GM12892 (cell line): ENCODE measurements around the gene LENG1.

Experiments
- POLR2A ChIP-seq: IDR thresholded peaks from 2 replicates; pipeline ENCODE4 v1.6.1; 2011; ENCODE audit warnings: low read depth, low read length, control low read depth
- POLR2AphosphoS5 ChIP-seq: IDR thresholded peaks from 2 replicates; pipeline ENCODE4 v1.6.1; 2011; ENCODE audit warnings: low read depth, low read length, control low read depth
- TAF1 ChIP-seq: IDR thresholded peaks from 2 replicates; pipeline ENCODE4 v1.6.1; 2011; ENCODE audit warnings: low read depth, mild to moderate bottlenecking, control low read depth, low read length, borderline replicate concordance

DNA sequence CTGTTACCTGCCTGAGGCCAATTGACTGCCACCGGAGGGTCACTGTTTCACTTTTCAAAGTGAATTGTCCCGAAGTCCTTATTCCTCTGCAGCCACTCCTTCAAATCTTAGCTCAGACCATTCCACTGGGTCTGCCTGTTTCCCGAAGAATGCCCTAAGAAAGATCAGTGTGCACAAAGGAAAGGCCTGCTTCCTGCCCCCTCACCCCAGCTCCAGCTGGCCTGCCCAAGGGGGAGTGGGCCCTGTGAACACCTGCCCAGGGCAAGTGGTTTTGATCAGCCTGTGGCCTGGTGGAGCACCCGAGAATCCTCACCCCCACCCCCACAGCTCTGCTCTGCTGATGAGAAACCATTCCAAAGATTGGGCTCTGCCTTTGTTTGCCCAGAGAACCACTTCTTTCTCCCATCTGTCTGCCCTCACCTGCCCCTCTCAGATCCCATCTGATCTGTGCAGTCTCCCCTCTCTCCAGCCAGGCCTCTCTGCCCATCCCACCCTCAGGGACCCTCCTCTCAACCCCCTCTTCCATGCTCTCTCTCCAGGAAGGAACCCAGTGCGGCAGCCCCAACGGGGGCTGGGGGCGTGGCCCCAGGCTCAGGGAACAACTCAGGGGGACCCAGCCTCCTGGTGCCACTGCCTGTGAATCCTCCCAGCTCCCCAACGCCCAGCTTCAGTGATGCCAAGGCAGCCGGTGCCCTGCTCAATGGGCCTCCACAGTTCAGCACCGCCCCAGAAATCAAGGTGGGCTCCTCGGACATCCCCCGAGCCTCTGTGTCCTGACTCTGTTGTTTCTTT lies 10.3 kb downstream of the LENG1 start:
- no peak for TF ChIP-seq POLR2AphosphoS5
- no peak for TF ChIP-seq POLR2A
- no peak for TF ChIP-seq TAF1
